H9 (cell line): ENCODE data around the gene CADM1. TPM values are rescaled to one million over a fixed set of nuclear protein-coding genes. Genes with fewer than 3 reads are reported as not detected.

Source experiments
- DNase-seq: peaks from one replicate; pipeline ENCODE4 v3.0.0-alpha.2; 2017
- H2AFZ ChIP-seq: one replicate; pipeline ENCODE4 v1.6.1; 2013; ENCODE audit warnings: mild to moderate bottlenecking, low read length, control low read depth, moderate library complexity
- H2AK5ac ChIP-seq: 2 replicates; pipeline ENCODE4 v1.6.1; 2013; ENCODE audit warnings: low read length, control low read depth, mixed read lengths; ENCODE audit not compliant: insufficient read length
- H2BK120ac ChIP-seq: one replicate; pipeline ENCODE4 v1.6.1; 2013; ENCODE audit warnings: low read depth, mild to moderate bottlenecking, low read length, control low read depth, inconsistent platforms; ENCODE audit not compliant: poor library complexity, severe bottlenecking
- H2BK12ac ChIP-seq: 2 replicates; pipeline ENCODE4 v1.6.1; 2013; ENCODE audit warnings: low read length, control low read depth, mixed read lengths, low read depth; ENCODE audit not compliant: insufficient read length
- H2BK15ac ChIP-seq: 2 replicates; pipeline ENCODE4 v1.6.1; 2013; ENCODE audit warnings: low read depth, low read length, control low read depth
- H2BK20ac ChIP-seq: one replicate; pipeline ENCODE4 v1.6.1; 2013; ENCODE audit warnings: low read depth, mild to moderate bottlenecking, low read length, control low read depth, inconsistent platforms; ENCODE audit not compliant: poor library complexity, severe bottlenecking
- H2BK5ac ChIP-seq: 2 replicates; pipeline ENCODE4 v1.6.1; 2013; ENCODE audit warnings: low read length, control low read depth, mixed read lengths; ENCODE audit not compliant: insufficient read length
- H3K14ac ChIP-seq: 2 replicates; pipeline ENCODE4 v1.6.1; 2013; ENCODE audit warnings: low read length, control low read depth; ENCODE audit not compliant: insufficient read depth
- H3K18ac ChIP-seq: 2 replicates; pipeline ENCODE4 v1.6.1; 2013; ENCODE audit warnings: low read depth, mild to moderate bottlenecking, mixed read lengths, low read length, control low read depth; ENCODE audit not compliant: insufficient read length
- H3K23ac ChIP-seq: 2 replicates; pipeline ENCODE4 v1.6.1; 2013; ENCODE audit warnings: low read length, control low read depth, mixed read lengths, low read depth; ENCODE audit not compliant: insufficient read length
- H3K23me2 ChIP-seq: 2 replicates; pipeline ENCODE4 v1.6.1; 2013; ENCODE audit warnings: low read depth, mild to moderate bottlenecking, mixed read lengths, low read length, control low read depth; ENCODE audit not compliant: insufficient read length, poor library complexity, severe bottlenecking
- H3K27ac ChIP-seq: 2 replicates; pipeline ENCODE4 v1.5.1; 2013; ENCODE audit warnings: low read length, control low read depth, mixed read lengths, low read depth; ENCODE audit not compliant: insufficient read length
- H3K27me3 ChIP-seq: 2 replicates; pipeline ENCODE4 v1.6.1; 2013; ENCODE audit warnings: low read length, control low read depth, inconsistent platforms; ENCODE audit not compliant: insufficient read depth
- H3K4ac ChIP-seq: 2 replicates; pipeline ENCODE4 v1.6.1; 2013; ENCODE audit warnings: low read depth, mild to moderate bottlenecking, control low read depth, inconsistent platforms, low read length, moderate library complexity
- H3K4me1 ChIP-seq: 2 replicates; pipeline ENCODE4 v1.6.1; 2013; ENCODE audit warnings: low read length, control low read depth, inconsistent platforms; ENCODE audit not compliant: insufficient read depth
- H3K4me2 ChIP-seq: 2 replicates; pipeline ENCODE4 v1.6.1; 2013; ENCODE audit warnings: low read length, control low read depth, mixed read lengths; ENCODE audit not compliant: insufficient read length, insufficient read depth
- H3K56ac ChIP-seq: 2 replicates; pipeline ENCODE4 v1.6.1; 2013; ENCODE audit warnings: low read depth, mild to moderate bottlenecking, mixed read lengths, low read length, control low read depth; ENCODE audit not compliant: insufficient read length
- H3K79me1 ChIP-seq: 2 replicates; pipeline ENCODE4 v1.6.1; 2013; ENCODE audit warnings: low read depth, mild to moderate bottlenecking, moderate library complexity, low read length, control low read depth, inconsistent platforms; ENCODE audit not compliant: insufficient read depth, poor library complexity, severe bottlenecking
- H3K79me2 ChIP-seq: 2 replicates; pipeline ENCODE4 v1.6.1; 2013; ENCODE audit warnings: low read length, control low read depth, inconsistent platforms; ENCODE audit not compliant: insufficient read depth
- H3K9ac ChIP-seq: 2 replicates; pipeline ENCODE4 v1.6.1; 2013; ENCODE audit warnings: low read length, control low read depth, mixed read lengths; ENCODE audit not compliant: insufficient read length; ENCODE audit errors: extremely low read depth
- H3K9me3 ChIP-seq: one replicate; pipeline ENCODE4 v1.6.1; 2013; ENCODE audit warnings: low read depth, low read length, inconsistent platforms; ENCODE audit not compliant: control insufficient read depth
- H3T11ph ChIP-seq: one replicate; pipeline ENCODE4 v1.6.1; 2013; ENCODE audit warnings: mild to moderate bottlenecking, low read length, control low read depth, inconsistent platforms
- H4K20me1 ChIP-seq: one replicate; pipeline ENCODE4 v1.6.1; 2013; ENCODE audit not compliant: control insufficient read depth, insufficient read length, insufficient read depth
- H4K5ac ChIP-seq: 2 replicates; pipeline ENCODE4 v1.6.1; 2013; ENCODE audit warnings: low read depth, mild to moderate bottlenecking, mixed read lengths, low read length, control low read depth; ENCODE audit not compliant: insufficient read length
- H4K8ac ChIP-seq: replicated peaks from 2 replicates; pipeline ENCODE4 v1.6.1; 2013; ENCODE audit warnings: low read length, control low read depth, mixed read lengths, low read depth; ENCODE audit not compliant: insufficient read length
- H4K91ac ChIP-seq: 2 replicates; pipeline ENCODE4 v1.6.1; 2013; ENCODE audit warnings: low read depth, mild to moderate bottlenecking, moderate library complexity, mixed read lengths, low read length, control low read depth; ENCODE audit not compliant: insufficient read length
- H3K27ac Mint-ChIP-seq, 3 experiments: 2 replicates in 2 of 3; 3 replicates in 1 of 3; pipeline ENCODE4 v1.8.0; 2020 to 2021; ENCODE audit warnings: mixed read lengths in 3 of 3, mild to moderate bottlenecking in 1 of 3, moderate library complexity in 1 of 3
- H3K27me3 Mint-ChIP-seq: 2 replicates; pipeline ENCODE4 v1.8.0; 2021; ENCODE audit warnings: low read depth, mild to moderate bottlenecking, moderate library complexity, mixed read lengths
- H3K36me3 Mint-ChIP-seq, 3 experiments: 2 replicates in 2 of 3; 3 replicates in 1 of 3; pipeline ENCODE4 v1.8.0; 2020 to 2021; ENCODE audit warnings: low read depth in 3 of 3, mixed read lengths in 3 of 3; ENCODE audit not compliant: insufficient read depth in 1 of 3
- H3K4me1 Mint-ChIP-seq, 2 experiments: 2 replicates each; pipeline ENCODE4 v1.8.0; 2020; ENCODE audit warnings: mixed read lengths in 2 of 2
- H3K4me3 Mint-ChIP-seq, 2 experiments: 2 replicates in 1 of 2; 3 replicates in 1 of 2; pipeline ENCODE4 v1.8.0; 2020 to 2021; ENCODE audit warnings: mild to moderate bottlenecking in 2 of 2, mixed read lengths in 2 of 2, moderate library complexity in 1 of 2
- H3K9me3 Mint-ChIP-seq, 2 experiments: 2 replicates in 1 of 2; 3 replicates in 1 of 2; pipeline ENCODE4 v1.8.0; 2020; ENCODE audit warnings: mild to moderate bottlenecking in 2 of 2, mixed read lengths in 2 of 2, moderate library complexity in 1 of 2
- WGBS: extraction: QIAGEN DNeasy Blood & Tissue Kit; methylation state at CpG from one replicate; pipeline ENCODE4 v1.1.7; 2013; ENCODE audit warnings: missing lambda C conversion rate, low lambda C conversion rate, mixed read lengths; ENCODE audit not compliant: insufficient read length; ENCODE audit errors: extremely low coverage; 5-methylcytosine and 5-hydroxymethylcytosine counted together
- total RNA-seq: library from RNA; stranded (reverse); gene quantifications from 2 replicates; pipeline ENCODE4 v1.2.1, GENCODE V29; 2021
- TF ChIP-seq, protein P1 (sequence below): fragments of 200-600 bp; sonication (generic); conservative IDR thresholded peaks from 3 replicates; pipeline ENCODE4 v1.8.0; 2021; ENCODE audit warnings: antibody characterized with exemption, mild to moderate bottlenecking

CADM1 gene
- total RNA-seq, 1 experiment from 2014 or later: 11.9 TPM

DNA sequence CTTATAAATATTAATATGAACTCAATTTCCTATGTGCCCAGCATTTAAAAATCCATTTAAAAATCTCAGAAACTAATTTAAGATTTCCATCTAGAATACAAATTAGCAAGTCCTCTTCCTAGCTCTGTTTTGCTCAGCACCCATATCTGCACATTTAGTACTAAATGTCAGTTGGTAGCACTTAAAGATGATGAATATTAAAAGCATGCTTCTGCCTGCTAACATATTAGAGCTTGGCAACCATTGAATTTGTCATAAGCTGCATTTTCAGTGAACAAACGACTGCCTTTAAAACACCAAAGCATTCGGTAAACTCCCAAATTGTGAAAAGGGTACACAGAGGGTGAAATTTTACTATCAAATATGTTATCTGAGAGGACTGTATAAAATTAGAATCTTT lies 177.7 kb downstream of the CADM1 start:
- no peak overlapping the region for H3K4ac ChIP-seq
- H3K79me1 ChIP-seq: no peaks in the 10 kb centered on the region
- H3K23me2 ChIP-seq: no peaks in the 10 kb centered on the region
- H2AFZ ChIP-seq: no peak overlapping the region
- H4K8ac ChIP-seq: no peak overlapping the region
- no peak overlapping the region for H2BK15ac ChIP-seq
- H3K4me3 Mint-ChIP-seq: no peak overlapping the region
- H3K4me1 Mint-ChIP-seq: peaks cover 2 to 6% of the 10 kb centered on the region in 2 experiments
- H3K79me2 ChIP-seq: no peaks in the 10 kb centered on the region
- TF ChIP-seq, protein P1, sequence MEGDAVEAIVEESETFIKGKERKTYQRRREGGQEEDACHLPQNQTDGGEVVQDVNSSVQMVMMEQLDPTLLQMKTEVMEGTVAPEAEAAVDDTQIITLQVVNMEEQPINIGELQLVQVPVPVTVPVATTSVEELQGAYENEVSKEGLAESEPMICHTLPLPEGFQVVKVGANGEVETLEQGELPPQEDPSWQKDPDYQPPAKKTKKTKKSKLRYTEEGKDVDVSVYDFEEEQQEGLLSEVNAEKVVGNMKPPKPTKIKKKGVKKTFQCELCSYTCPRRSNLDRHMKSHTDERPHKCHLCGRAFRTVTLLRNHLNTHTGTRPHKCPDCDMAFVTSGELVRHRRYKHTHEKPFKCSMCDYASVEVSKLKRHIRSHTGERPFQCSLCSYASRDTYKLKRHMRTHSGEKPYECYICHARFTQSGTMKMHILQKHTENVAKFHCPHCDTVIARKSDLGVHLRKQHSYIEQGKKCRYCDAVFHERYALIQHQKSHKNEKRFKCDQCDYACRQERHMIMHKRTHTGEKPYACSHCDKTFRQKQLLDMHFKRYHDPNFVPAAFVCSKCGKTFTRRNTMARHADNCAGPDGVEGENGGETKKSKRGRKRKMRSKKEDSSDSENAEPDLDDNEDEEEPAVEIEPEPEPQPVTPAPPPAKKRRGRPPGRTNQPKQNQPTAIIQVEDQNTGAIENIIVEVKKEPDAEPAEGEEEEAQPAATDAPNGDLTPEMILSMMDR: no peak
- no peaks in the 10 kb centered on the region for H3K4me1 ChIP-seq
- H3K27me3 Mint-ChIP-seq: no peaks in the 10 kb centered on the region; the same call in 1 of the 2 replicates
- no peaks in the 10 kb centered on the region for H3K9me3 Mint-ChIP-seq
- no peak overlapping the region for H2BK12ac ChIP-seq
- no peak for DNase-seq
- H2BK20ac ChIP-seq: no peak overlapping the region
- H4K20me1 ChIP-seq: no peaks in the 10 kb centered on the region
- no peak overlapping the region for H3K9ac ChIP-seq
- H3K36me3 Mint-ChIP-seq: no peaks in the 10 kb centered on the region
- no peak overlapping the region for H2AK5ac ChIP-seq
- no peaks in the 10 kb centered on the region for H3K27me3 ChIP-seq
- no peak overlapping the region for H4K5ac ChIP-seq
- no peak overlapping the region for H3K14ac ChIP-seq
- no peak overlapping the region for H2BK5ac ChIP-seq
- H3K27ac ChIP-seq: no peak overlapping the region
- no peak overlapping the region for H3K18ac ChIP-seq
- H3K4me2 ChIP-seq: no peak overlapping the region
- H3T11ph ChIP-seq: no peak overlapping the region
- no peaks in the 10 kb centered on the region for H3K9me3 ChIP-seq
- H3K56ac ChIP-seq: no peak overlapping the region
- no peak overlapping the region for H2BK120ac ChIP-seq
- no CpG with 5 or more reads among the region's 2 CpGs for WGBS
- H3K23ac ChIP-seq: no peak overlapping the region
- no peak overlapping the region for H3K27ac Mint-ChIP-seq
- no peak overlapping the region for H4K91ac ChIP-seq
